Choroid plexus epithelial cell (primary cell): Measurements from ENCODE around the gene FOXA3.

Experiments
- DNase-seq: peaks from one replicate; pipeline ENCODE4 v3.0.0-alpha.2; 2010; ENCODE audit warnings: low read depth
- H3K4me3 ChIP-seq: 2 replicates; pipeline ENCODE4 v1.5.1; 2011; ENCODE audit warnings: low read depth, mild to moderate bottlenecking, control low read depth, low read length, moderate library complexity
- TF ChIP-seq, protein P1 (sequence below): conservative IDR thresholded peaks from 2 replicates; pipeline ENCODE4 v1.5.1; 2011; ENCODE audit warnings: low read depth, mild to moderate bottlenecking, control low read depth, inconsistent platforms, low read length, moderate library complexity

Gene FOXA3

DNA sequence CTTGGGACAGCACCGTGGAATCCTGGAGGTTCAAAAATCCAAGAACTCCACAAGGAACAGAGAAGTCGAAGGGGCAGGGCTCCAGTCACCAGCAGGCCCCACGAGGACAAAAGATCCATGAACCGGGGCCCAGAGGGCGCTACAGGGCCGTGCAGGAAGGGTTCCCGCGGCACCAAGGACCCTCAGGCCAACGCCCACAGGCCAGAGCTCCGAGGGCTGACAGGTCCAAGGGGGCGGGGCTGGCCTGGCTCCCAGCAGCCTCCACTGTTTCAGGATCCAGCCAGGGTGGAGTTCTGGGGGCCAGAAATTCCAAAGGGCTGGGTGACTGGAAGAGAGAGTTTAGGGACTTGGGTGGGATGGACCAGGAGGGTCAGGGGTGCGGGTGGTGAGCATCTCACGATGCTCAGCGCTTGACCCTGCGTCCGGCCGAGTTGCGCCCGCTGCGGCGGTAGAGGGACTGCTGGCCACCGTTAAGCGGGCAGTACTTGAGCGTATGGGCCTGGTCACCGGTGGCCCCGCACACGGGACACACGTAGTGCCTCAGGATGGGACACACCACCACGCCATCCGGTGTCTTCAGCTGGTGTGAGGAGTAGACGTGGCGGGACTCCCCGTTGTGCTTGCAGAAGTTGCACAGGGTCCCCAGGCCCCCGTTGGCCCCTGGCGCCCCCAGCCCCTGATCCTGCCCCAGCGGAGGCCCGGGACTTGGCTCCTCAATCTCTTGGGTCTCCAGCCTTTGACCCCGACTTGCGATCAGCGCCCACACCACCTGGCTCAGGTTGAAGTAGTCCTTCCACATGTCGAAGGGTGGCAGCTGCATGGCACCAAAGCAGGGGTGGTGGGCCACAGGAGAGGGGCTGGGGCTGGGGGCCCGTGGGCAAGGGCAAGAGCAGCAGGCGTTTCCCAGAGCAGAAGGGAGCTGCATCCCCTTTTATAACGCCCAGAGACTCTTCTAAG is 50.0 kb downstream of the FOXA3 start, which contains the start of gene NANOS2:
Gene NANOS2, minus strand, starts transcription at position 905 of the 957 bp plus-strand sequence. Its CDS starts 85 bp downstream, at position 820.
- H3K4me3 ChIP-seq: no peak within 1 kb of the TSS
- TF ChIP-seq, protein P1, sequence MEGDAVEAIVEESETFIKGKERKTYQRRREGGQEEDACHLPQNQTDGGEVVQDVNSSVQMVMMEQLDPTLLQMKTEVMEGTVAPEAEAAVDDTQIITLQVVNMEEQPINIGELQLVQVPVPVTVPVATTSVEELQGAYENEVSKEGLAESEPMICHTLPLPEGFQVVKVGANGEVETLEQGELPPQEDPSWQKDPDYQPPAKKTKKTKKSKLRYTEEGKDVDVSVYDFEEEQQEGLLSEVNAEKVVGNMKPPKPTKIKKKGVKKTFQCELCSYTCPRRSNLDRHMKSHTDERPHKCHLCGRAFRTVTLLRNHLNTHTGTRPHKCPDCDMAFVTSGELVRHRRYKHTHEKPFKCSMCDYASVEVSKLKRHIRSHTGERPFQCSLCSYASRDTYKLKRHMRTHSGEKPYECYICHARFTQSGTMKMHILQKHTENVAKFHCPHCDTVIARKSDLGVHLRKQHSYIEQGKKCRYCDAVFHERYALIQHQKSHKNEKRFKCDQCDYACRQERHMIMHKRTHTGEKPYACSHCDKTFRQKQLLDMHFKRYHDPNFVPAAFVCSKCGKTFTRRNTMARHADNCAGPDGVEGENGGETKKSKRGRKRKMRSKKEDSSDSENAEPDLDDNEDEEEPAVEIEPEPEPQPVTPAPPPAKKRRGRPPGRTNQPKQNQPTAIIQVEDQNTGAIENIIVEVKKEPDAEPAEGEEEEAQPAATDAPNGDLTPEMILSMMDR: no peak
- no peak for DNase-seq

DNA sequence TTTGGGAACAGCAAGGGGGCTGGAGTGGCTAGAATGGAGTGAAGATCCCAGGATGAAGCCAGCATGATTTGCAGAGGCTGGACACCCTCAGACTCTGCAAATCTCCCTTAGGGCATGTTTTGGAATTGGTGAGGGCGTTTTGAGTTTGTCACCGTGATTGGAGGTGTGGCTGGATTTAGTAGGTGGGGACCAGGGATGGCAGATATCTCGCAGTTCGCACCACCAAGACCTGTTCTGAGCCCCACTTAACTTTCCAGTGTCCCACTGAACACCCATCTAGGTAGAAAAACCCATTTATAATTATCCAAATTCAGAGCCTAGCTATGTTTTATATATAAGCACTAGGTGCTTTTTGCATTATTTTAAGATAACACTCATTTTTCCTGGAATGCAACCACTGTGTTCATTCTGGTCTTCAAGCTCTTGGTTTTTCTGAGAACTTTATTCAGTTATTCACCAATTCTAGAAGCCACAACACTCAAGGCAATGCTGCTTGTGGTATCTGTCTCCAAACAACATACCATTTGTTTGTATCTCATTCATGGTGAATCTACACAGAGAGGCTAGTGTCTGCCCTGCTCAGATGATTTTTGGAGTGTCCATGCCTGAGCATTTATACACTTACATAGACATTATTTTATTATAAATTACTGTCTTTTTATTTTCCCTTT is 53.4 kb downstream of the FOXA3 start:
- TF ChIP-seq, protein P1: no peak
- H3K4me3 ChIP-seq: no peak overlapping the region
- DNase-seq: no peak

DNA sequence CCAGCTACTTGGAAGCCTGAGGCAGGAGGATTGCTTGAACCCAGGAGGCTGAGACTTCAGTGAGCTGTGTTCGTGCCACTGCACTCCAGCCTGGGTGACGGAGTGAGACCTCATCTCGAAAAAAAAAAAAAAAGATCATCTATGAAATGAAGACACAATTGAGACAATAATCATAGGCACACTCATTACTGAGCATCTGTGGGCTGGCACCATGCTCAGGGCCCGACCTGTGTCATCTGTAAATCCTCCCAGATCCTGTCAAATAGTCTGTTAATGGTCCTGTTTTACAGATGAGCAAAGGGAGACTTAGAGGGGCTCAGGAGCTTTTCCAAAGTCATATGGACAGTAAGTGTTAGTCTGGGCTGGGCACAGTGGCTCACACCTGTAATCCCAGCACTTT is 54.6 kb downstream of the FOXA3 start:
- DNase-seq: no peak
- H3K4me3 ChIP-seq: no peak overlapping the region
- TF ChIP-seq, protein P1: no peak

DNA sequence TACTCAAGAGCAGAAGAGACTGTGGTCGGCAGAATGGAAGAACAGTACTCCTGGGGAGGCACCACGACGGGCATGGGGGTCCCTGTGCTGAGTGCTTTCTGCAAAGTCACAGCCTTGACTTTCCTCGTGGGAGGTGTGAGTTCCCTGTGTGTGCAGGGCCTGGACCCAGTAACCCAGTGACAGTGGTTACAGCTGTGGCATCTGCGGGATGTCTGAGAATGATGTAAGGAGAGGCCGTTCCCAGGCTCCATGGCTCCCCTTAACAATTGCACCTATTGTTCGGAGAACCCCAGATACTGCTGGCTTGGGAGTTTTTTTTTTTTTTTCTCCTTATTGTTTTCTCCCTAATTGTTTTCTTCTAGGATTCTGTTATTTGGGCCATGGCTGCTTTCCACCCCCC is 55.6 kb downstream of the FOXA3 start:
- H3K4me3 ChIP-seq: no peak overlapping the region
- TF ChIP-seq, protein P1: no peak
- no peak for DNase-seq

DNA sequence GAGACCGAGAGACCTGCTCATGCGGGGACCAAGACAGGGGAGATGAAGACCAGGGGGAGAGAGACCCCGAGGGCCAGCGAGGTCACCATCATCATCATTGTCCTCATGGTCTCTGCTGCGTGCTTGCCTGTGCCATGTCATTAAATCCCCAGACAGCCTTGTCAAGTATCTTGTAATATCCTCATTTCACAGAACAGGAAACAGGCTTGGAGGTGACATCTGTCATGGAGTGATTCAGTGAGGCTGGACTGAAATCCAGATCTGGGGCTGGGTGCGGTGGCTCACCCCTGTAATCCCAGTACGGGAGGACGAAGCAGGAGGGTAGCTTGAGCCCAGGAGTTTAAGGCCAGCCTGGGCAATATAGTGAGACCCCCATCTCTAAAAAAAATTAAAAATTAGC is 56.3 kb downstream of the FOXA3 start:
- DNase-seq: no peak

DNA sequence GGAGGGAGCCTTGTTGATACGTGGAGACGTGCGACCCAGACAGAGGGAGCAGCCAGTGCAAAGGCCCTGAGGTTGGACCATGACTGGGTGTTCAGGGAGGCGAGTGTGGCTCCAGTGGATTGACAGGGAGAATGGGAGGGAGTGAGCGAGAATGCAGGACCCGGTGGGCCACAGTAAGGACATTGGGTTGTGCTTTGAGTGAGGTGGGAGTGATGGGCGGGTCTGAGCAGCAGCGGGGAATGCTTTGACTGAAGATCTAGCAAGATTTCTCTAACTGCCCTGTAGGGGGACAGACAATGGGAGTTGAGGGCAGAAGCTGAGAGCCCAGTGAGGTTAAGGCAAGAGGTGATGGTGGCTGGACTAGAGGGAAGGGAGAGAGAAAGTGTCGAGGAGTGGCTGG is 58.2 kb downstream of the FOXA3 start:
- no peak for DNase-seq
- no peak overlapping the region for H3K4me3 ChIP-seq
- TF ChIP-seq, protein P1: peak; percentile 40

More for the DNA sequence above, 56.3 kb downstream of the FOXA3 start:
- TF ChIP-seq, protein P1: no peak
- no peak overlapping the region for H3K4me3 ChIP-seq
